Activated CD8-positive, alpha-beta memory T cell treated with anti-CD3 and anti-CD28 coated beads, Interleukin-2, amount 50 U/mL, for 1 hour (primary cell): ENCODE measurements around the gene GFAP.
"Not testable (repeated sequence)": the region's sequence is repeated elsewhere in the genome, so short reads cannot be mapped to it uniquely, and the experiment has no call there.

ENCODE experiments used
- DNase-seq: peaks from one replicate; pipeline ENCODE4 v3.0.0-alpha.2; 2020; ENCODE audit errors: extremely low read depth

GFAP gene

GRCh38 chr17:44915321-44915726 lies at the start of gene GFAP:
Gene GFAP (minus strand): TSS chr17:44915500. CDS start chr17:44915486, 14 bp downstream.
- DNase-seq: no peak

GRCh38 chr17:44961921-44962350 lies 46.6 kb upstream of the GFAP start:
- DNase-seq: no peak

GRCh38 chr17:44960691-44961090 lies 45.4 kb upstream of the GFAP start:
- DNase-seq: no peak

DNA sequence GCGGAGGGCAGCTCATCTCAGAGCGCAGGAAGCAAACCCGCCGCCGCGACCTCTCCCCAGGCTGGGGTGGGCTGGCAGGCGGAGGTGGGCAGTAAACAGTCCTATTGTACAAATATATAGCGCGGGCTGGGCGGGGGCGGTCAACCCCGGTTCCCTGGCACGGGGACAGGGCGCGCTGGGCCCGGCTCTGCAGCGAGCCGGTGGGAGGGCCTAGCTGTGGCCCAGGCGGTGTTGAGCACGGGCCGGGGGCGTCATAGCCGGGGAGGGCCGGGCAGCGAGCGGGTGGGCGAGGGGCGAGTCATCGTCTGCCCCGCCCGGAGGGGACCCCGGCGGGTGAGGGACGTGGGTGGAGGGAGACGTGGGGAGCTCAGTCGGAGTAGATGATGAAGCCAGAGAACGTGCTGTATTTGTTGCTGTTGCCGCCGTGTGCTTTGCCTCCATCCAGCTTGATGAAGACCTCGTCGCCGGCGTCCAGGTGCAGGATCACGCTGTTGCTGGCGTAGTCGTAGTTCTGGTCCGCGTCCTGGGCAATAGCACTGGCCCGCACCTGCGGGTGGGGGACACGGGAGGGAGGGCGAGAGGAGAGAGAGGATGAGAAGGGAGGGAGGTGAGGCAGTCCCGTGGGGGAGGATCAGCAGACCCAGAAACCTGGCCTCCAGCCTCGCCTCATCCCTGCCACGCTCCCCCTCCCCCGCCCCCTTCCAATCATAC lies 44.7 kb upstream of the GFAP start:
- no peak for DNase-seq

DNA sequence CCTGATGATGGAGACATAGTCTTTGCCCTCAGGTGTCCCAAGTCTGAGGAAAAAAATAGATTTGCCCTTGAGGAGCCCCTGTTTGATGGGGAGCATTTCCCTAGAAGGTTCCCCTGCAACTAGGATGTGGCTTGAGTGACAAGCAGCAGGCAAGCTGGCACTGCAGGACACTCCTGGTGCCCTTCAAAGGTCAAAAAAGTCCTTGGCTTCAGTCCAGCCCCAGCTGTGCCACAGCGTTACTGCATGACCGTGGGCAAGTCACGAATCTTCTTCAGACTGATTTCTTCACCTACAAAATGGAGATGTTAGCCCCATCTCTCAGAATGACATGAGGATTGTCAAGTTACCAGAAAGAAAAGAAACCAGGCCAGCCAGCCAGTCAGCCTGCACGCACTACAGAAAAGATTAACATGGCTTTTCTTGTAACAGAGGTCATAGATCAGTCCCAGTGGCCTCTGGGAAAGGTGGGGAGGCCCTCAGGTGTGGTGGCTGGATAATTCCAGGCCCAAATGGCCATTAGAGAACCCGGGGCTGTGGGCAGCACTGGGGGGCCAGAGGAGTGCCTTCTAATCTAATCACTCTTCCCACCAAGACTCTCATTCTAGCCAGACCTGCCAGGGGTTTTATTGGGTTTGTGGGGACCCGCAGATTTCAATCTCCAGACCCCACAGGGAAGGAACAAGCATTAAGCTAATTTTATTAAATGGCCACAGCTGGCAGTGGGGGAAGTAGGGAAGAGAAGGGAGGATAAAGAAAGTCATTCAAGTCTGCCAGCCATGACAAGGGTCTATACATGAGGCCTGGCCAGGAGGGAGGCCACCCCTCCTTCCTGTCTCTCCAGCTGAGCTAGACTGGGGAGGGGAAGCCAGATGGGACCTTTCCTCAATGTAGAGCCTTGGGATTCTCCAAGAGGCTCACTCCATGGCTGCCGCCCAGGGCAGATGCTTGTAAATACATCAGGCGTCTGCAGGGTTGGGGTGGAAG lies 42.0 kb upstream of the GFAP start:
- DNase-seq: no peak

DNA sequence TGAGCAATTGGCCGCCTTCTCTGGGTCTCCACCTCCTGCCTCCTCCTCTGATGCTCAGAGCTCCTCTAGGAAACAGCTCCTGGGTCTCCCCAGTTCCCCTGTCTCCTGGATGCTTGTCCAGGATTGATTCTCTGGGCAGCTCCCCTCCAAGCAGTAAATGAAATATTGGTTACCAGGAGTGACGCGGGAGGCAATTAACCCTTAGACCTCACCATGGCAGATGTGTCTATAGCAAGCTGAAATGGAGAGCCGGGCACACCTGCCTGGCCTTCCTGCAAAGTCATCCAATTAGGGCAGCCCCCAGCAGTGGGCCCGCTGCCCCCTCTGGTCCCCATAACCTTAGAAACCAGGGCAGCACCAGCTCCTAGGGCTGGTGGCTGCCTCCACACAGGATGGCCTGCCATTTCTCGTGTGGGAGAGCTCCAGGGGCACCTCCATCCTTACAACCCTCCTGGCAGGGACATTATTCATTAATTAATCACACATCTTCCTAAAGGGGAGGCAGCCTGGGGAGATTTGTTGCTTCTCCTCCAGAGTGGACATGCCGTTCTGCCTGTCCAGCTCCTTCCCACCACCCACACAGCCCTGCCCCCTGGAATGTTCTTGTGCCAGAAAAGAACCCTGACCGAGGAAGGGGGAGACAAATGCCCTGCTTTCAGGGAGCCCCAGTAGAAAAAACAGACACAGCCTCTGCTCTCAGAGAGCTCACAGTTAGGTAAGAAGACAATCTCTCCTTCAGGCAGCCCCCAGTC lies 40.5 kb upstream of the GFAP start:
- DNase-seq: no peak

GRCh38 chr17:44952946-44953475 lies 37.7 kb upstream of the GFAP start:
- no peak for DNase-seq

GRCh38 chr17:44948315-44948795 lies 33.1 kb upstream of the GFAP start:
- DNase-seq: no peak

DNA sequence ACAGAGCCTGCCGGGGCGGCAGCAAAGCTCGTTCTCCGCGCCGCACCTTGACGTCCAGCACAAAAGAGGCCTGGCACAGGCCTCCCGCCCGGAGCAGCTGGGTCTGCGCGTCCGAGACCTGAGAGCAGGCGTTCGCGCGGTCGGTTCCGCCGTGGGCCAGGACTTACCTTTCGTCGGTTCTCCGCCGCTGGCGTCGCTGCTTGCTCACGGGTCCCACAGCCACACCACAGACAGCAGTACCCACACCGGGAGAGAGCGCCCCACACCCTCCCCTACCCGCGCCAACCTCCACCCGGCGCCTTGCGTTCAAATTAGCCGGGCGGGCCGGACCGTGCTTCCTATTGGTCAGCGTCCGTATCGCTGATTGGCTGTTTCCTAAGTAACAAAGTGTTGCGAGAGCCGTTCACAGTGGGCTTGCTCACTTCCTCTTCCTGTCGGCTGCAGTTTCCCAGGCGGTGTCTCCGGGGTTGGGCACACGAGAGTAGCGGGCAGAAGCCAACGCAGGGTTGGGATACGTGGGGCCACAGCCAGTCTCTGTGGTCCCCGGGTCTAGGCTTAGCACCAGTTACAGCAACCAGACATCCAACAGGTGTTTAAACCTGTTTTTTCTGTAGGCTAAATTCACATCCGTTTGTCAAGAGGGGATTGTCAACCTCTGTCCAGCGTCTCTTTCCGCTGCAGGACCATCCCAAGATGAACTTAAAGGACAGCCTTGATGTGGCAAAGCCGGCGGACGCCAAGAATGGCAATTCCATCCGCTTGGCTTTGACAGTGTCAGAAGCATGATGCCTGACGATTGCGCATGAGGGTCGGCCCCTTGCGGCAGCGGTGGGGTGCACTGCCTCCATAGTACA lies 32.4 kb upstream of the GFAP start, which contains the start of gene KIF18B:
Gene KIF18B, minus strand, starts transcription at position 313 of the 854 bp plus-strand sequence. CDS start 11,429 bp downstream, outside the sequence.
- peak; percentile 65 for DNase-seq

DNA sequence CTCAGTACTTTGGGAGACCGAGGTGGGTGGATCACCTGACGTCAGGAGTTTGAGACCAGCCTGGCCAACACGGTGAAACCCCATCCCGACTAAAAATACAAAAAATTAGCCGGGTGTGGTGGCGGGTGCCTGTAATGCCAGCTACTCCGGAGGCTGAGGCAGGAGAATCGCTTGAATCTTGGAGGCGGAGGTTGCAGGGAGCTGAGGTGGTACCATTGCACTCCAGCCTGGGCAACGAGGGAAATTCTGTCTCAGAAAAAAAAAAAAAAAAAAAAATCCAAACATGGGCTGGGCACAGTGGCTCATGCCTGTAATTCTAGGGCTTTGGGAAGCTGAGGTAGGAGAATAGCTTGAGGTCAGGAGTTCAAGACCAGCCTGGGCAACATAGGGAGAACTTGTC lies 30.4 kb upstream of the GFAP start:
- not testable (repeated sequence) for DNase-seq

DNA sequence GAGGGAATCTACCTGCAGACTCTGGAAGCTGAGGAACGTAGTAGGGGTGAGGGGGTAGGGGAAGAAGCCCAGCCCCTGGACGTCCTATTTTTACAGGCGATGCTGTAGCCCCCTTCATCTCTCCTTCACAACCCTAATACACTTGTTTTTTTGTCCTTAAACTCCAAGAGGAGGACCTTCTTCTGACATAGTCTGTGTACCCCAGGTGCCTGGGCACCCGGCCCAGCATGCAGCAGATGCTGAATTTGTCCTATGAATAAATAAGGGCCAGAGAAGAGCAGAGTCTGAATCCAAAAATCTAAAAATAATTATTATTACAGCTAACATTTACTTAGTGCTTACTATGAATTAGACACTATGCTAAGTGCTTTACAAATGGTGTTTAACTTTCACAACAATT lies 27.2 kb upstream of the GFAP start:
- no peak for DNase-seq

- DNase-seq: no peak
These were observed 26.5 kb upstream of the GFAP start for GRCh38 chr17:44941712-44942331.

GRCh38 chr17:44940768-44941167 lies 25.5 kb upstream of the GFAP start:
- no peak for DNase-seq

DNA sequence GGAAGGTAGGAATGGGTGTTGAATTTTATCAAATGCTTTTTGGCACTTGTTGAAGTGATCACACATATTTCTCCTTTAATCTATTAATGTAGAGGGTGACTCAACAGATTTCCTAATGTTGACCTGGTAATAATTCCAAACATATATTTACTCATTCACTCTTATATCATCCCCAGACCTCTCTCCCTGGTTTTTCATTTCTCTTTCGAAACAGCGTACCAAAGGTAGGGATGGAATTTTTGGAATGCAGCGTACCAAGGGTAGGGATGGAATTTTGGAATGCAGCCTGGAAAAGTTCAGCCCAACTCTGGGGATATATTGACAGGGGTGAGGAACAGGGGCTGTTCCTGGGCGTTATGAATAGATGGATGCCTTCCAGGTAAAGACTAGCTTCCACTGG lies 25.0 kb upstream of the GFAP start:
- no peak for DNase-seq

DNA sequence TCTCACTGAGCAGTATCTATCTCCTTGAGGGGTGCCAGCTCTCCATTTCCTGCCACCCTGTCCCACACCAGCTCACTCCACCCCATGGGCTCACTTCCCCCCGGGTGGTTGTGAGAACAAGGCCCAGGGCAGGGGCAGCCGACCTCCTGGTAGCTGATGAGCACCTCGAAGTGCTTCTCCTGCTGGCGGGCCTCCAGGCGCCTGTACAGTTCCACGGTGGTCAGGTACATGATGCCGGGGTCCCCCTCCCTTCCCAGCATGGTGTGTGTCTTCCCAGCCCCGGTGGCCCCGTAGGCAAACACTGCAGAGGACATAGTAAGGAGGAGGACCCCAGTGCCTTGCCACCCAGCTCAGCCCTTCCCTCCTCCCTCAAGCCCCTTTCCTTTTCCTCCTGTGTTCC lies 19.8 kb upstream of the GFAP start:
- no peak for DNase-seq

- no peak for DNase-seq
These were observed 19.4 kb upstream of the GFAP start for GRCh38 chr17:44934745-44935105.

GRCh38 chr17:44933824-44934744 lies 18.8 kb upstream of the GFAP start:
- DNase-seq: no peak

GRCh38 chr17:44932787-44933097 lies 17.4 kb upstream of the GFAP start:
- no peak for DNase-seq

DNA sequence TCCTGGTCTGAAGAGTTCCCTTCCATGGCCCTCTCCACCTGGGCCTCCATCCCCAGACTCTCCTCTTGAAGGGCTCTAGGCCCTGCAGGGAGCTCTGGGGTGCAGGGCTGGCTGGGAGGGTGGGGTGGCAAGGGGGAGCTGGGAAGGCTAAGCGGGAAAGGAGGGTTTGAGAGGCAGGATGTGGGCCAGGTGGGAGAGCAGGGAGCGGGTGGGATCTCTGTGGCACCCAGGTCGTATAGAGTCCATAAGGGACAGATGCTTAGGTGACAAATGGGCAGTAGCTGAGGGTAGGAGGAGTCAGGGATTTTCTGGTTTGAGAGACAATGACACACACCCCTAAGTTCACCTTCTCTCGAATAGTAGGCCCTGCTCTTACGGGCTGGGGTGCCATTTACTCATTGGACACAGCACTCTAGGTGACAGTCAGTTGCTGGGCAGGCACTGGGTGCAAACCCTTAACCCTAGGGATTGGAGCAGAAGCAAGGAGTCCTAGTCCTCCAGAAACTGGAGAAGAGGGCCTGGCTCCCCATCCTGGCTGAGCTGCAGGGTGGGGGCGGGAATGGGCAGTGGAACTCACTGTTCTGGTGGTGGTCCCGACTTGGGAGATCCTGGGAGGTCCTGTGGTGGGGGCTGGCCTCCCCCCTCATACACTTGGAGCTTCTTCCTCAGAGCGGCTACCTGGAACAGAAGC lies 16.9 kb upstream of the GFAP start:
- no peak for DNase-seq
